T47D (cell line): ENCODE data around the gene POLD4.

Experiments used
- DNase-seq, 2 experiments: peaks; one replicate each; pipeline versions ENCODE4 v3.0.0 to v3.0.0-alpha.2; 2011 to 2012; ENCODE audit warnings: low read depth in 1 of 2, low spot score in 1 of 2
- JUND ChIP-seq: IDR thresholded peaks from 2 replicates; pipeline ENCODE4 v1.6.1; 2012; ENCODE audit warnings: low read depth
- in situ Hi-C: cut with HindIII; loops from 2 replicates; pipeline ENCODE4 v1.10.0; 2016; ENCODE audit warnings: low sequenced_read_pairs, low pct_unique_long_range_greater_than_20kb

Gene POLD4

DNA sequence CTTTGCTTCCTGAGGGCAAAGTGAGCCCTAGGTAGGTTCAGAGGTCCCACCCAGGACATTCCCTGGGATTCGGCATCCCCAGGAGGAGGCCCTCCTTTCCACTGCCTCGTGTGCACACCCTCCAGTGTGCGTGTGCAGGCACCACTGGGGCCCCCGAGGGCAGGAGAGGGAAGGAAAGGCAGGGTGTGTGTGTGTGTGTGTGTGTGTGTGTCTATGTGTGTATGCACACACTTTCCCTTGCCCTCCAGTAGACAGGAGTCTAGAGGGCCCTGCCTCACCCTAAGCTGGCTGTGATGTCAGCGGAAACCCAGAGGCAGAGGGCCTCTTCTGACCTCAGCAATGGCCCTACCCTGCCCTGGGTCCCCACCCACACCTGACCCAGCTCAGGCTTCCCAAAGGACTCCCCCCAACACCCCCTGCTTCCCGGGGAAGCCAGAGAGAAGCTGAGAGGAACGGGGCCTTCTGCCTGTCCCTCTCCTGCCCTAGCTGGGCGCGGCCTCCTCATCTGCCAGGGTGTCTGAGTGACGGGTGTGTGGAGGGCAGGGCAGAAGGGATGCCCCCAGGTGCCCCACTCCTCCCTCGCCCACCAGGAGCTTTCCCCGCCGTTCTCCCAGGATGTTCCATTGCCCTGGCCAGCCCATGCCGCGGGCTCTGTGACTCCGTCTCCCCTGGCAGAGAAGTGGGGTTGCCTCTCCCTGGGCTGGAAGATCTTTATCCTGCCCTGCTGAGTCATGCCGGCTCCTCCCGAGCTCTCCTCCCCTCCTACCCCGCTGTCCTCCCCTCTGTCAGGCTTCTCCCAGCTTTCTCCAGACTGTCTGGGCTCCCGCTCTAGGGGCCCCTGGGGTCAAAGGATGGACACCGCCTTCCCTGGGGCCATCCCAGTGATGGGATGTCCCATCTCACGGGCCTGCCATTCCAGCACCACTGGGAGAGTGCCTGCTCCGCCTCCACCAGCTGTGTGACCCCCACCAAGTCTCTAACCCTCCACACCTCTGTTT, 26.0 kb upstream of the POLD4 start:
- in situ Hi-C loops = no loop called here
- DNase-seq = no peak
- no peak for TF ChIP-seq JUND

DNA sequence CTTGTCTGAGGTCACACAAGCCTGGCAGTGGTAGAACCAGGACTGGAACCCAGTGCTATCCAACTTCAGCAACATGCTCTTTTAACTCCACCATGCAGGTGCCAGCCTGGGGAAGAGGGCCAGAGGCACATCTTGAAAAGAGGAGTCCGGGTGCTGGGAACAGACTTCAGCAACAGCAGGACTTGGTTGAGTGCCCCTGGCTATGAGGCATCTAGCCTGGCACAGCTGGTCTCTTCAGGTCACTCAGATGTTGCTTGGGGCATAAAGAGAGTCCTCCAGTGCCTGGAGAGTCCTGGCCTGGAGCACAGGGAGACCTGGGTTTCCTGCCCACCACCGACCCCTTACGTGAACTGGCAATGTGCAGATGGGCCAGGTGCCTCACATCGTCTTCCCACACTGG, 25.2 kb upstream of the POLD4 start:
- DNase-seq = no peak
- TF ChIP-seq JUND = no peak
- in situ Hi-C loops = no loop called here

DNA sequence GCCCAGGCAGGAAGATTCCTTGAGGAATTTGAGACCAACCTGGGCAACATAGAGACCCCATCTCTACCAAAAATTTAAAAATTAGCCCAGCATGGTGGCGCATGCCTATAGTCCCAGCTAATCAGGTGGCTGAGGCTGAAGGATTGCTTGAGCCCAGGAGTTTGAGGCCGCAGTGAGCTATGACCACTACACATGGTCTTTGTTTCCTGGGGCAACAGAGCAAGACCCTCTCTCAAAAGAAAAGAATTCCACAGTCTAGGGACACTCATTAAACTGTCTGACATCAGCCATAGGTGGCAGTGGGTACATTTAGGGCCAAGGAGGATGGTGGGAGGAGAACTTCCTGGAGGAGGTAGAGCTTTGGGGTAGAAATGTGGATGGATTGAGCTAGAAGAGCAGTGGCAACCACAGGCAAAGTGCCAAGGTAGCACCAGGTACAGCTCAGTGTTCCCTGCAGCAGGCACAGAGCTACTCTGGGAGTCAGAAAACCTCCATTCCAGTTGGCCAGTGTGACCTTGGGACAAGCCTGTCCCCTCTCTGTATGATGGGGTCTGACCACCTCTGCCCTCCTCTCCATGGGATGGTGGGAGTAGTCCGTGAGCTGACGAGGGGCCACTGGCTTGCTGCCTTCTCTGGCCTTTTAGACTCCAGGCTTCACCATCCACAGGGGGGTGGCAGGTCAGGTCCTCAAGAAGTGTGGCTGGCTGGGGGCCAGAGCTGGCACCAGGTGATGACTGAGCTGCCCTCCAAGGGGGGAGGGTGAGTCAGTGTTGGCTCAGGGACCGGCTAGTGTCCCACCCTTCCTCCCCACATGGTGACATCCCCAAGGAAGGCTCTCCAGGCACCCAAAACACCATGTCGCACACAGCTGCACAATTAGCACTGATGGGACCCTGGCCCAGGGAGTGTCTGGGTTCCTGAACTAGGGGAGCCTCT, 23.8 kb upstream of the POLD4 start:
- in situ Hi-C loops = no loop called here
- DNase-seq = no peak

DNA sequence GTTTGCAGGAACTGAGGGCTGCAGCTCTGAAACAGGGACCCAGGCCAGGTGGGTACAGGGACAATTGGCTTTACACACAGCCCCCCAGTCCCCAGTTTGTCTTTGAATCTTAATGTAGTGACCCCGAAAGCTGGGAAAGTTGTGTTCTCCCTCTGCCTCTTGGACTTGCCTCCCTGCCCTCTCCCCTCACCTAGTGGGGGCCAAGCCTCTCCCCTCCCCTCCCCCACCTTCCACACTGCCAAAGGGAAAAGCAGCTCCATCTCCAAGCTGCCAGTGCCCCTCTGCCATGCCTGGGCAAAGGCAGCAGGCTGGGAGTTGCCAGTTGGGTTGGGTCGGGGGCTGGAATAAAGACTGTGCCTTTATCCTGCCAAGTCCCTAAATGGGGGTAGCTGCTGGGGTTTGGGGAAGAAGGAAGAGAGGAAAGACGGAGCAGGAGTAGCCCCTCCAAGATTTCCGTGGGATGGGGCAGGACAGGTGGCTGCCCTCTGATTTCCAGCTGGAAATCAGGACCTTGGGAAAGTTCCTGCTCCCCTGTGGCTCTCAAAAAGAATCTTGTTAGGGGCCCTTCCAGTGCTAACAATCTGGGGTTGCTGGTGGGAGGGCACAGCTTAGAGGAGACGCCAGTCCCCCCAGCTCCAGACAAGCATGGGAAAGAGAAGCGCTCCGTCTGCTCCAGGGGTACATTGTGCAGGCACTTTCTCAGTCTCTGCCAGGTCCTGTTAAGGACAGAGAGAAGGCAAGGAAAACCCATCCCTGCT, 22.9 kb upstream of the POLD4 start:
- TF ChIP-seq JUND = no peak
- in situ Hi-C loops = no loop called here
- no peak for DNase-seq

More for the DNA sequence above, 23.8 kb upstream of the POLD4 start:
- no peak for TF ChIP-seq JUND

DNA sequence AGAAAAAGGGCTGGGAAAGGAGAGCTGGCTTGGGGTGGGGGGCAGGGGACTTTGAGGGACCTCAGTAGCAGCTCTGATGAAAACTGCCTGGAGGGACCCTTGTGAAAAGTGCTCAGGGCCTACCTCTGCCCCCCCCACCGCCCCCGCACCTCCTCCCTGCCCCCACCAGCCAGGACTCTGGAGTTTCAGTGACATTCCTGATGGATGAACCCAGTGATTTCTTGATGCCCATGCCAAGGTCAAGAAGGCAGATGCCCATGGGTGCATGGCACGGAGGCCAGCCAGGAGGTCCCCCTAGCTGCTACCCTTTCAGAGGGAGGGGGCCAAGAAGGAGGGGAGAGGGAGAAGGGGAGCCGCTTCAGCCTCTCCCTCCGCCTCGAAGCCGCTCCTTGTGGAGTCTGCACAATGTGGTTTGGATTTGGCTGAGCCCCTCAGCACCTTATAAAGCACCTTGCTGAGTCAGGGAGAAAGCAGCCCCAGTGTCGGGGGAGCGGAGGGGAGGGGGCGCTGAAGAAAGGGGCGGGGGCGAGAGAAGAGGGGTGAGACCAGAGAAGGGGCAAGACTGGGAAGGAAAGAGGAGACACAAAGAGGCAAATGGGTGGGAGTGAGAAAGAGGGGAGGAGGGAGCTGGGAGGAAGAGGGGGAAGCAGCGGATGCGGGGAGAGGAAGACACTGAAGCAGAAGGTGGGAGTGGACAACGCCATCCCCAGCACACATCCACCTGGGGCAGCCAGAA, 22.1 kb upstream of the POLD4 start:
- no peak for DNase-seq
- no peak for TF ChIP-seq JUND
- in situ Hi-C loops = no loop called here

DNA sequence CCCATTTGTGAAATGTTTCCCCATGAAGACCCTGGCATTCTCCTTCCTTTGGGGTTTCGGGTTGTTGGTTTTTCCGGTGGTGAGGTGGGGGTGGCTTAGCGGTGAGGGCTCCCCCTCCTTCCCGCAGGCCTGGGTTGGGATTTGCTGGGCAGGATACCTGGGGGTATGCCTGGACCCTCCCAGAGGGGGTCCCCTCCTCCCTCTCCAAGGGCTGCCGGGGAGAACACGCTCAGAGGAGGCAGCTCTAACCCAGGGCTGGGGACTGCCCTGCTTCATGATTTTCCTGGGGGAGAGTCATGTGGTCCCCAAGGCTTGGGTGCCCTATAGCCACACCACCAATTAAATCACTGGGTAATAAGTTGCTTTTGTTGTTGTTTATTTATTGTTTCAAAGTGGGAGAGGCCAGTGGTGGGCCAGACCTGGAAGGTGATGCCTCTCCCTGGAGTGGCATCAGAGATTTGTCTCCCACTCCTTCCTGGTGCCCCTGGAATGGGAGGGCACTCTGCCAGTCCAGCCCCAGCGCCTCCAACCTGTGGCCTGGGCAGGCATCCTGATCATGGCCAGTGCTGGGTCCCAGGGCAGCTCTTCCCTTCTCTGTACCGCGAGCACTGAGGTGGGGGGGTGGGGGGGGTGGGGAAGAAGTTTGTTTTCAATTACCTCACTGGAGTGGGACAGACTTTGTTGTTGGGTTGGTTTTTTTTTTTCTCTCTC, 21.4 kb upstream of the POLD4 start:
- no peak for DNase-seq
- in situ Hi-C loops = no loop called here
- no peak for TF ChIP-seq JUND

DNA sequence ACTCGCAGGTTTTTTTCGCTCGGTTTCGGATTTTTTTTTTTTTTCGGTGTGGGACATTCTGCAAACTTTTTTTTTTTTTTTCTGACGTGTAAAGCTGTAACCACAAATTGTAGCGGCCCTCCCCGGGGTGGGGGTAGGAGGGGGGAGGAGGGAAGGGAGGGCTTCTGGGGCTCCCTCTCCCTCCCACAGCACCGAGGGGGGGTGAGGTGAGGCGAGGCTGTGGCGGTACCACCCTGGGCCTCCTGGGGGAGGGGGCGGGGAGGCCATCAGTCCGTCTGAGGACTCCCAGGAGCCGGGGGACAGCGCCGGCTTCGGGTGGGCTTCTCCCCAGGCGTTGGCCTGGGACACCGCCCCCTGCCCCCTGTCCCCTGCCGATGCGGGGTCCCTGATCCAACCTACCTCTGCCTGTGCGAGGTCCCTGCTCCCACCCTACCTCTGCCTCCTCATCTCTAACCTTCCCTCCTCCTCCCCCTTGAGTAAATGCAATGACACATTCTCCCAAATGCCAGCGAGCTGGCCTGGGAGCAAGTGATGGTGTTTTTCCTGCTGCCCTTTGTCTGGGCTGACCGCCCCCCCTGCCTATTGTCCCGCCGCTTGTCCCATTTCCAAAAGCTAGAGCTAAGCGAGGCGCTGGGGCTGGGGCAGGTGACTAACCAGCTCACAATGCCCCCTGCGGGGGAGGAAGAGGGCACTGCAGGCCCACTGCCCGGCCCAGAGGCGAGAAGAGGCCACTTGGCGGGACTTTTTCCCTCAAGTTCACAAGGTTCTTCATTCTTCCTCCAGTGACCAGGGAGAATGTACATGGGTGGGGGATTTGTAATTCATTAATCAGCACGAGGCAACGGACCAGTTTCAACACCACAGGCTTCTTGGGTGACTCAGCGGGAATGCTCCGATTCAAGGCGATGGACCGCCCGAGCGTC, 20.6 kb upstream of the POLD4 start:
- no peak for TF ChIP-seq JUND
- in situ Hi-C loops = no loop called here
- peak; percentile 75 to 89 for DNase-seq

DNA sequence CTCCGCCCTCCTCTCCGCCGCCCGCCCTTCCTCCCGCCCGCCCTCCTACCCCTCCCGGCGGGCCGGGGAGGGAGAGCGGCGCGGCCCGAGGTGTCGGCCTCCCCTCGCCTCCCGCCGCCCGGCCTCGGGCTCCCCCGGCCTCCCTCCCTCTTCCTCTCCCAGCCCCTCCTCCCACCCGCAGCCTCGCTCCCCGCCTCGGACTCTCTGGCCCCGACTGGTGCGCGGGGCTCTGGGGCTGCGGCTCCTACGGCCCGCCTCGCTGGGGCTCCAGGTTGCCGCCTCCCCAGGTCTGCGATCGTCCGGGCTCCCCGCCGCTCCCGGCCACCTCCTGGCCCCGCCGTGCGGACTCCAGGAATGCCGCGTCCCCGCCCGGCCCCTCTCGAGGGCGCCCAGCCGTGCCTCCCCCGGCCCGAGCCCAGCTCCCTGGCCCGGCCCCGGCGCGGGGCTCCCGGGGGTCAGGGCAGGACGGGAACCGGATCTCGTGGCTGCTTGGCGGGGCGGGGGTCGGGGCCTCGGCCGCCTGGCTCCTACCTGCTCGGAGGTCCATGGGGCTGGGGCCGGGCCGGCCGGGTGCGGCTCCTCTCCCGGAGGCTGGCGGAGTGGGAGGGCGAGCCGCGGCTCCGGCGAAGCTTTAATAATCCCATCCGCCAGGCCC, 19.8 kb upstream of the POLD4 start, which contains the start of gene CLCF1:
Gene CLCF1 (minus strand): TSS at position 606 of the 655 bp plus-strand sequence. CDS start 59 bp downstream, at position 547.
- TF ChIP-seq JUND = no peak
- in situ Hi-C loops = no loop called here
- peak; percentile 83 to 88 for DNase-seq

DNA sequence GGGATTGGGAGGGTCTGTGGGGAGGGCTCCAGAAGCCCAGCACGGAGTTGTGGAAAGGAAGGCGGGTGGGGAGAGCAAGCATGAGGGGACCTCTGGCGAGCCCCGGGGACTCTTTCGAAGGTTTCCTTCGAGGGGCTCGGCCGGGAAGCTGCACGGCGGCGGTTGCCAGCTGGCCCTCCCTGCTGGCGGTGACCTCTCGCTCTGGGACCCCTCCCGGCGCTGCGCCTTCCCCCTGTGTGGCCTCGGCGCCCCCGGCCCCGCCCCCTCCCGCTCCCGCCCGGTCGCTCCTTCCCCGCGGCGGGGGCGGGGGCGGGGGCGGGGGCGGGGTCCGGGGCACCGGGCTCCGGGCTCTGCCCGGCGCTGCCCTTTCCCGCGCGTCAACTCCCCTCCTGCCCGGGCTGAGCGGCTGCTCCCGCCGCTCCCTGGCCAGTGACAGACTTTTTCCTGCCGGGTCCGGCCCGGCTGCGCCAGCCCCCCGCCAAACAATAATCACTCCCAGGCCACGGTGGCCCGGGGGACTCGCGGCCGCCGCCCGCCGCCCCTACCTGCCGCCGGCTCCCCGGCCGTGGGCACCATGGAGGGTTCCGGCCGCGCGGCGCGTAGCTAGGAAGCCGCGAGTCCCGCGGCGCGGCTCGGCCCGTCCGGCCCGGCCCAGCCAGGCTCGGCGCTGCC, 19.1 kb upstream of the POLD4 start:
- no peak for TF ChIP-seq JUND
- in situ Hi-C loops = no loop called here
- DNase-seq = no peak
